Subcutaneous abdominal adipose tissue (tissue), 5 donors: ENCODE measurements around the gene AEN.

Source experiments
- H3K27ac ChIP-seq: one replicate; pipeline ENCODE4 v1.7.0; 2013; ENCODE audit warnings: low read depth, mild to moderate bottlenecking, inconsistent platforms, low read length, moderate library complexity
- H3K27me3 ChIP-seq, 5 donors: one replicate each; pipeline ENCODE4 v1.7.0; 2013; ENCODE audit warnings: low read length in 5 of 5, inconsistent platforms in 1 of 5; ENCODE audit not compliant: control insufficient read depth in 5 of 5, insufficient read depth in 4 of 5
- H3K36me3 ChIP-seq, 5 donors: one replicate each; pipeline ENCODE4 v1.7.0; 2013; ENCODE audit warnings: low read length in 5 of 5; ENCODE audit not compliant: control insufficient read depth in 5 of 5, insufficient read depth in 5 of 5
- H3K4me1 ChIP-seq, 5 donors: one replicate each; pipeline ENCODE4 v1.7.0; 2013; ENCODE audit warnings: low read length in 5 of 5, mild to moderate bottlenecking in 3 of 5, moderate library complexity in 1 of 5; ENCODE audit not compliant: control insufficient read depth in 5 of 5, insufficient read depth in 5 of 5
- H3K4me3 ChIP-seq, 5 donors: one replicate each; pipeline ENCODE4 v1.7.0; 2013; ENCODE audit warnings: low read length in 5 of 5, low read depth in 1 of 5
- H3K9ac ChIP-seq, 5 donors: one replicate each; pipeline ENCODE4 v1.7.0; 2013; ENCODE audit warnings: low read length in 5 of 5, mild to moderate bottlenecking in 4 of 5, moderate library complexity in 3 of 5
- H3K9me3 ChIP-seq, 5 donors: one replicate each; pipeline ENCODE4 v1.7.0; 2013; ENCODE audit warnings: low read length in 5 of 5; ENCODE audit not compliant: control insufficient read depth in 5 of 5
- donor health status: healthy.
- donor health status: healthy.
- donor health status: healthy.
- donor health status: healthy.
- donor health status: healthy.

The AEN gene

DNA sequence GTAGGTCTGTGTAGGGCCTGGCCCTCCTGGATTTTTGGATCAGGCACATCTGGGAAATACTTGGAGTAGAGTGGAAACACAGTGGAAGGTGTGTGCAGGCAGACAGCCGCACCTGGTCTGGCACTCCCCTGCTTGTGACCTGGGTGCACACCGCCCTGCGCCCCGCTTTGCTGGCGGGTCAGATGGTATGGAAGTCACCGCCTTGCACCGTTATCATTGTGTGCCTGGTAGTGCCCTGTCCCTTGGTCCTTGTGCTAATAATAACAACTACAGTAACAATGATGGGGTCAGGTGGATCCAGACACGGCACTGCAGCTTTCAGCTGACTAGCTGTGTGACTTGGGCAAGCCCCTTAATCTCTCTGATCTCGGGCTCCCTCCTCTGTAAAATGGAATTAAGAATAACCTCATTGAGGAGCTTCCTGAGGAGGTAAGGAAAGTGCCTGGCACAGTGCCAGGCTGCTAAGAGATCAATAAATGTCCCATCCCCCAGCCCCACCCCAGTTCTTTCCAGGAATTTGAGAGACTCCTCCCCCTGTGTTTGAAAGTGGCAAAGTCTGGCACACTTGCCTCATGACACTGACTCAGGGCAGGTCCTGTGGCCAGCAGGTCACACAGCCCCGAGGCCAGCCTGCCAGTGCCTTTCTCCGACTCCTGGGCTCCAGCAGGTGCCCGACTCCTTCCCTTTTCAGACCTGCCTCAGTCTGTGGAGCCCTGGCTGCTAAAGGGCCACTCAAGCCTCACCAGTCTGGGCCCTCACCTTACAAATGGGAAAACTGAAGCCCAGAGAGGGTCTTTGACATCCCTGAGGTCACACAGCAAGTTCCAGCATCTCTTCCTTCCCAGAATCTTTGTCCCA, 27.4 kb downstream of the AEN start:
- H3K4me3 ChIP-seq: no peak overlapping the region
- no peaks in the 10 kb centered on the region for H3K9me3 ChIP-seq
- H3K27me3 ChIP-seq: no peaks in the 10 kb centered on the region
- H3K9ac ChIP-seq: peak overlapping the region in 2 of 5 donors; percentile 23 to 73
- H3K4me1 ChIP-seq: peaks cover 0 to 32% (median 10%) of the 10 kb centered on the region in 5 donors
- H3K27ac ChIP-seq: peak overlapping the region; percentile 53
- H3K36me3 ChIP-seq: peaks cover 0 to 7% (median 0%) of the 10 kb centered on the region in 5 donors

GRCh38 chr15:88649286-88649733, 28.2 kb downstream of the AEN start:
- Histone ChIP-seq H3K36me3 (peaks cover 0 to 7% (median 0%) of the 10 kb centered on the region in 5 donors), H3K9me3 (no peaks in the 10 kb centered on the region), H3K4me3 (no peak overlapping the region), H3K27ac (peak overlapping the region; percentile 53), H3K9ac (peak overlapping the region in 2 of 5 donors; percentile 33 to 73), H3K4me1 (peaks cover 0 to 32% (median 10%) of the 10 kb centered on the region in 5 donors), H3K27me3 (no peaks in the 10 kb centered on the region)

GRCh38 chr15:88649753-88650551, 28.8 kb downstream of the AEN start:
- peaks cover 0 to 32% (median 10%) of the 10 kb centered on the region in 5 donors for H3K4me1 ChIP-seq
- peaks cover 0 to 4% (median 0%) of the 10 kb centered on the region in 5 donors for H3K36me3 ChIP-seq
- H3K27ac ChIP-seq: peak overlapping the region; percentile 45
- H3K27me3 ChIP-seq: no peaks in the 10 kb centered on the region
- no peaks in the 10 kb centered on the region for H3K9me3 ChIP-seq
- peak overlapping the region in 3 of 5 donors; percentile 0 to 73 (median 33) for H3K9ac ChIP-seq
- H3K4me3 ChIP-seq: no peak overlapping the region

DNA sequence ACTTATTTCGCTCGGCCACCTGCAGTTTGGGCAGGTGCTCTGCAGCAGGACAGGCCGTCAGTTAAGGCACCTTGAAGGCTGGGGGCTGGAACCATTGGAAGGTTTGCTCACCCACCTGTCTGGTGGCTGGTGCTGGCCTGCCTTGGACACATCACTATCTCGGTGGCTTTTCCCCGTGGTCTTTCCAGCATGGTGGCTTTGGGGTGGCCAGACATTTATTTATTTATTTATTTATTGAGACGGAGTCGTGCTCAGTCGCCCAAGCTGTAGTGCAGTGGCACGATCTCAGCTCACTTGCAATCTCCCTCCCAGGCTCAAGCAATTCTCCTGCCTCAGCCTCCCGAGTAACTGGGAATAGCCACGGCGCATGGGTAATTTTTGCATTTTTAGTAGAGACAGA, 29.4 kb downstream of the AEN start:
- no peaks in the 10 kb centered on the region for H3K27me3 ChIP-seq
- H3K36me3 ChIP-seq: no peaks in the 10 kb centered on the region
- H3K9ac ChIP-seq: no peak overlapping the region
- H3K4me3 ChIP-seq: no peak overlapping the region
- peaks cover 0 to 32% (median 10%) of the 10 kb centered on the region in 5 donors for H3K4me1 ChIP-seq
- no peaks in the 10 kb centered on the region for H3K9me3 ChIP-seq
- H3K27ac ChIP-seq: no peak overlapping the region

- H3K9ac ChIP-seq: no peak overlapping the region
- H3K36me3 ChIP-seq: no peaks in the 10 kb centered on the region
- no peak overlapping the region for H3K27ac ChIP-seq
- H3K4me3 ChIP-seq: no peak overlapping the region
- H3K9me3 ChIP-seq: no peaks in the 10 kb centered on the region
- no peaks in the 10 kb centered on the region for H3K27me3 ChIP-seq
- H3K4me1 ChIP-seq: peaks cover 0 to 32% (median 10%) of the 10 kb centered on the region in 5 donors
These were observed 30.1 kb downstream of the AEN start for GRCh38 chr15:88651136-88651732.

DNA sequence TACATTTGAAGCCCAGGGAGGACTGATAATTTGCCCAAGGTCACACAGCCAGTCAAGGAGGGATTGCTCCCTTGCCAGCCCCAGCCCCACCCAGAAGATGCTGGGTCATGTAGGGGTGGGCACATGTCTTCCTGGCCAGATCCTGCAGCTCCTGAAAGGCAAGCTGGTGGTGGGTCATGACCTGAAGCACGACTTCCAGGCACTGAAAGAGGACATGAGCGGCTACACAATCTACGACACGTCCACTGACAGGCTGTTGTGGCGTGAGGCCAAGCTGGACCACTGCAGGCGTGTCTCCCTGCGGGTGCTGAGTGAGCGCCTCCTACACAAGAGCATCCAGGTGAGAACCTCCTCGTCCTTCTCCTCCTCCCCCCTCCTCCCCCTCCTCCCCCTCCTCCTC, 30.8 kb downstream of the AEN start:
- peaks cover 0 to 2% (median 0%) of the 10 kb centered on the region in 5 donors for H3K27me3 ChIP-seq
- H3K9ac ChIP-seq: no peak overlapping the region

GRCh38 chr15:88652456-88653199, 31.5 kb downstream of the AEN start:
- no peak overlapping the region for H3K9ac ChIP-seq
- H3K4me1 ChIP-seq: peaks cover 0 to 32% (median 10%) of the 10 kb centered on the region in 5 donors

More for the DNA sequence above, 30.8 kb downstream of the AEN start:
- H3K36me3 ChIP-seq: no peaks in the 10 kb centered on the region
- H3K4me3 ChIP-seq: no peak overlapping the region
- no peaks in the 10 kb centered on the region for H3K9me3 ChIP-seq
- H3K4me1 ChIP-seq: peaks cover 0 to 32% (median 10%) of the 10 kb centered on the region in 5 donors
- H3K27ac ChIP-seq: no peak overlapping the region

GRCh38 chr15:88653200-88654064, 32.3 kb downstream of the AEN start:
- no peaks in the 10 kb centered on the region for H3K36me3 ChIP-seq
- H3K4me3 ChIP-seq: no peak overlapping the region
- H3K27ac ChIP-seq: no peak overlapping the region
- H3K4me1 ChIP-seq: peaks cover 0 to 26% (median 10%) of the 10 kb centered on the region in 5 donors
- no peaks in the 10 kb centered on the region for H3K9me3 ChIP-seq
- no peak overlapping the region for H3K9ac ChIP-seq
- H3K27me3 ChIP-seq: peaks cover 0 to 3% (median 0%) of the 10 kb centered on the region in 5 donors

More at GRCh38 chr15:88652456-88653199, 31.5 kb downstream of the AEN start:
- H3K36me3 ChIP-seq: no peaks in the 10 kb centered on the region
- H3K4me3 ChIP-seq: no peak overlapping the region
- H3K27ac ChIP-seq: no peak overlapping the region
- peaks cover 0 to 2% (median 0%) of the 10 kb centered on the region in 5 donors for H3K27me3 ChIP-seq
- H3K9me3 ChIP-seq: no peaks in the 10 kb centered on the region
